ENCODE measurements around the gene SSBP2. TPM values are rescaled to one million over a fixed set of nuclear protein-coding genes. Genes with fewer than 3 reads are reported as not detected.

The SSBP2 gene
- total and polyA plus RNA-seq, 2 of the 8 experiments (the other 6 are each of a cell fraction or from before 2014, with no cell fraction given), result 21.5 to 36.2 TPM

- no peak for TF ChIP-seq CHD7 (IDR thresholded peaks at IDR 0.05; ENCODE audit: insufficient replicate concordance, low read length)
- no peak for TF ChIP-seq CBX8 (IDR thresholded peaks at IDR 0.05; ENCODE audit: borderline replicate concordance, low read depth, low read length)
- TF ChIP-seq SRF (IDR thresholded peaks at IDR 0.05; ENCODE audit: low read depth, low read length), result no peak
- TF ChIP-seq JUN (IDR thresholded peaks at IDR 0.05; ENCODE audit: low read depth, low read length), result no peak
- TF ChIP-seq RBBP5 (IDR thresholded peaks at IDR 0.05; ENCODE audit: borderline replicate concordance, low read depth, low read length), result no peak
Measured at GRCh38 chr5:81544351-81545018, 206.4 kb downstream of the SSBP2 start (continued).
